Stimulated activated naive CD4-positive, alpha-beta T cell treated with Interleukin-2 at 50 U/mL for 16 hours (primary cell): ENCODE results near the gene BMP6.

ENCODE experiments used
- DNase-seq: peaks from one replicate; lab custom pipeline; 2025; lab: John Stamatoyannopoulos, UW

The BMP6 gene

GRCh38 chr6:7747901-7748504 is 22.1 kb downstream of the BMP6 start:
- DNase-seq = no peak

- no peak for DNase-seq
Observed at GRCh38 chr6:7749478-7749877, 23.6 kb downstream of the BMP6 start.

GRCh38 chr6:7750197-7750596 is 24.3 kb downstream of the BMP6 start:
- DNase-seq = no peak

- DNase-seq = no peak
Observed at GRCh38 chr6:7758456-7758855, 32.6 kb downstream of the BMP6 start.

GRCh38 chr6:7759320-7759719 is 33.4 kb downstream of the BMP6 start:
- DNase-seq = no peak

GRCh38 chr6:7761051-7761450 is 35.2 kb downstream of the BMP6 start:
- DNase-seq = no peak

- no peak for DNase-seq
Observed at GRCh38 chr6:7762760-7763159, 36.9 kb downstream of the BMP6 start.

- no peak for DNase-seq
Observed at GRCh38 chr6:7763881-7764280, 38.0 kb downstream of the BMP6 start.

- no peak for DNase-seq
Observed at GRCh38 chr6:7765575-7766325, 39.9 kb downstream of the BMP6 start.

- no peak for DNase-seq
Observed at GRCh38 chr6:7769702-7770101, 43.8 kb downstream of the BMP6 start.

GRCh38 chr6:7770111-7770510 is 44.2 kb downstream of the BMP6 start:
- no peak for DNase-seq

- DNase-seq = no peak
Observed at GRCh38 chr6:7770601-7771000, 44.7 kb downstream of the BMP6 start.

- no peak for DNase-seq
Observed at GRCh38 chr6:7773322-7773721, 47.4 kb downstream of the BMP6 start.

- no peak for DNase-seq
Observed at GRCh38 chr6:7773914-7774313, 48.0 kb downstream of the BMP6 start.

GRCh38 chr6:7776509-7776908 is 50.6 kb downstream of the BMP6 start:
- DNase-seq = no peak

GRCh38 chr6:7777074-7777473 is 51.2 kb downstream of the BMP6 start:
- no peak for DNase-seq

- DNase-seq = no peak
Observed at GRCh38 chr6:7781240-7781639, 55.3 kb downstream of the BMP6 start.

GRCh38 chr6:7784248-7784647 is 58.3 kb downstream of the BMP6 start:
- DNase-seq = no peak

GRCh38 chr6:7784706-7785105 is 58.8 kb downstream of the BMP6 start:
- no peak for DNase-seq

GRCh38 chr6:7785243-7786035 is 59.5 kb downstream of the BMP6 start:
- DNase-seq = no peak

- DNase-seq = no peak
Observed at GRCh38 chr6:7786214-7786661, 60.3 kb downstream of the BMP6 start.

- DNase-seq = no peak
Observed at GRCh38 chr6:7787137-7787608, 61.3 kb downstream of the BMP6 start.

- DNase-seq = no peak
Observed at GRCh38 chr6:7787731-7788130, 61.8 kb downstream of the BMP6 start.
